ENCODE results near the gene CABP2.
"Not testable (repeated sequence)": the region's sequence is repeated elsewhere in the genome, so short reads cannot be mapped to it uniquely, and the experiment has no call there.

DNA sequence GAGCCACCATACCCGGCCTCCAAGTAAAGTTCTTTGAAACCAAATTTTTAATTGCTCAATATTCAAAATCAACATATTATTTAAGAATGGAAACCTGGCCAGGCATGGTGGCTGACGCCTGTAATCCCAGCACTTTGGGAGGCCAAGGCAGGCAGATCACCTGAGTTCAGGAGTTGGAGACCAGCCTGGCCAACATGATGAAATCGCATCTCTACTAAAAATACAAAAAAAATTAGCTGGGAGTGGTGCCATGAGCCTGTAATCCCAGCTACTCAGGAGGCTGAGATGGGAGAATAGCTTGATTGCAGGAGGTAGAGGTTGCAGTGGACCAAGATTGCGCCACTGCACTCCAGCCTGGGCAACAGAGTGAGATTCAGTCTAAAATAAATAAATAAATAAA, 24.9 kb upstream of the CABP2 start:
- TF ChIP-seq, protein P1, sequence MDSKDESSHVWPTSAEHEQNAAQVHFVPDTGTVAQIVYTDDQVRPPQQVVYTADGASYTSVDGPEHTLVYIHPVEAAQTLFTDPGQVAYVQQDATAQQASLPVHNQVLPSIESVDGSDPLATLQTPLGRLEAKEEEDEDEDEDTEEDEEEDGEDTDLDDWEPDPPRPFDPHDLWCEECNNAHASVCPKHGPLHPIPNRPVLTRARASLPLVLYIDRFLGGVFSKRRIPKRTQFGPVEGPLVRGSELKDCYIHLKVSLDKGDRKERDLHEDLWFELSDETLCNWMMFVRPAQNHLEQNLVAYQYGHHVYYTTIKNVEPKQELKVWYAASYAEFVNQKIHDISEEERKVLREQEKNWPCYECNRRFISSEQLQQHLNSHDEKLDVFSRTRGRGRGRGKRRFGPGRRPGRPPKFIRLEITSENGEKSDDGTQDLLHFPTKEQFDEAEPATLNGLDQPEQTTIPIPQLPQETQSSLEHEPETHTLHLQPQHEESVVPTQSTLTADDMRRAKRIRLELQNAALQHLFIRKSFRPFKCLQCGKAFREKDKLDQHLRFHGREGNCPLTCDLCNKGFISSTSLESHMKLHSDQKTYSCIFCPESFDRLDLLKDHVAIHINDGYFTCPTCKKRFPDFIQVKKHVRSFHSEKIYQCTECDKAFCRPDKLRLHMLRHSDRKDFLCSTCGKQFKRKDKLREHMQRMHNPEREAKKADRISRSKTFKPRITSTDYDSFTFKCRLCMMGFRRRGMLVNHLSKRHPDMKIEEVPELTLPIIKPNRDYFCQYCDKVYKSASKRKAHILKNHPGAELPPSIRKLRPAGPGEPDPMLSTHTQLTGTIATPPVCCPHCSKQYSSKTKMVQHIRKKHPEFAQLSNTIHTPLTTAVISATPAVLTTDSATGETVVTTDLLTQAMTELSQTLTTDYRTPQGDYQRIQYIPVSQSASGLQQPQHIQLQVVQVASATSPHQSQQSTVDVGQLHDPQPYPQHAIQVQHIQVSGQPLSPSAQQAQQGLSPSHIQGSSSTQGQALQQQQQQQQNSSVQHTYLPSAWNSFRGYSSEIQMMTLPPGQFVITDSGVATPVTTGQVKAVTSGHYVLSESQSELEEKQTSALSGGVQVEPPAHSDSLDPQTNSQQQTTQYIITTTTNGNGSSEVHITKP (tag by site-specific recombination; IDR thresholded peaks at IDR 0.05) = not testable (repeated sequence)
- not testable (repeated sequence) for TF ChIP-seq ZNF292 (tag by site-specific recombination; IDR thresholded peaks at IDR 0.05; ENCODE audit: borderline replicate concordance, low read depth); KLF16 (tag by site-specific recombination; IDR thresholded peaks at IDR 0.05); ZNF274 (IDR thresholded peaks at IDR 0.05; ENCODE audit: low read length); ZNF274 (tag by site-specific recombination; IDR thresholded peaks at IDR 0.05; ENCODE audit: borderline replicate concordance); ZNF132 (tag by site-specific recombination; IDR thresholded peaks at IDR 0.05; ENCODE audit: borderline replicate concordance); ZBTB8A (tag by site-specific recombination; IDR thresholded peaks at IDR 0.05)
- TF ChIP-seq, protein P2, sequence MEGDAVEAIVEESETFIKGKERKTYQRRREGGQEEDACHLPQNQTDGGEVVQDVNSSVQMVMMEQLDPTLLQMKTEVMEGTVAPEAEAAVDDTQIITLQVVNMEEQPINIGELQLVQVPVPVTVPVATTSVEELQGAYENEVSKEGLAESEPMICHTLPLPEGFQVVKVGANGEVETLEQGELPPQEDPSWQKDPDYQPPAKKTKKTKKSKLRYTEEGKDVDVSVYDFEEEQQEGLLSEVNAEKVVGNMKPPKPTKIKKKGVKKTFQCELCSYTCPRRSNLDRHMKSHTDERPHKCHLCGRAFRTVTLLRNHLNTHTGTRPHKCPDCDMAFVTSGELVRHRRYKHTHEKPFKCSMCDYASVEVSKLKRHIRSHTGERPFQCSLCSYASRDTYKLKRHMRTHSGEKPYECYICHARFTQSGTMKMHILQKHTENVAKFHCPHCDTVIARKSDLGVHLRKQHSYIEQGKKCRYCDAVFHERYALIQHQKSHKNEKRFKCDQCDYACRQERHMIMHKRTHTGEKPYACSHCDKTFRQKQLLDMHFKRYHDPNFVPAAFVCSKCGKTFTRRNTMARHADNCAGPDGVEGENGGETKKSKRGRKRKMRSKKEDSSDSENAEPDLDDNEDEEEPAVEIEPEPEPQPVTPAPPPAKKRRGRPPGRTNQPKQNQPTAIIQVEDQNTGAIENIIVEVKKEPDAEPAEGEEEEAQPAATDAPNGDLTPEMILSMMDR (tag by site-specific recombination; IDR thresholded peaks at IDR 0.05) = not testable (repeated sequence)

Measured in HEK293 (cell line).